Measurements from ENCODE around the gene B3GAT1. TPM values are rescaled to one million over a fixed set of nuclear protein-coding genes. Genes with fewer than 3 reads are reported as not detected.
"Not testable (repeated sequence)": the region's sequence is repeated elsewhere in the genome, so short reads cannot be mapped to it uniquely, and the experiment has no call there.

Gene B3GAT1
- total RNA-seq, 2 donors from 2014 or later = 0.16 TPM; not detected in 1

DNA sequence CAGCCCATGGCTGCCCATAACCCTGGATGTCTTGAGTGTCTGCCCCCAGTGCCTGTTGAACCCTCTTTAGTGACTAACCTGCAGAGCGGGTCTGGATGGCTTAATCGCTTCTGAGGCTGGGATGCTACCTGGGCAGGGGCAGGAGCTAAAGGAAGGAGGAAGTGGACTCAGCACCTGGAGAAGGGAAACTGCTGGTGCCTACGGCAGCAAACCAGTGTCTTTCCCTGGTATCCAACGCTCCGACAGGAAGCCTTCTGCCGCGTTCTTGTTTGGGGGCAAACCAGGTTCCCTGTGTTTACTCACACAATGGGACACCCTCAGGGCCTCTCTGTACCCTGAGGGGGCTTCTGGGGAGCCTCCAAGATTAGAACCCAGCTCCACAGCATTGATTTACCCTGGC is 38.1 kb upstream of the B3GAT1 start:
- Histone ChIP-seq H3K4me1 (no peaks in the 10 kb centered on the region), H3K27ac (no peak overlapping the region), H3K4me3 (no peak overlapping the region), H3K27me3 (no peaks in the 10 kb centered on the region), H3K36me3 (no peaks in the 10 kb centered on the region), H3K9me3 (no peaks in the 10 kb centered on the region)
- no peak for DNase-seq (ENCODE audit: low spot score)
- TF ChIP-seq, protein P1, sequence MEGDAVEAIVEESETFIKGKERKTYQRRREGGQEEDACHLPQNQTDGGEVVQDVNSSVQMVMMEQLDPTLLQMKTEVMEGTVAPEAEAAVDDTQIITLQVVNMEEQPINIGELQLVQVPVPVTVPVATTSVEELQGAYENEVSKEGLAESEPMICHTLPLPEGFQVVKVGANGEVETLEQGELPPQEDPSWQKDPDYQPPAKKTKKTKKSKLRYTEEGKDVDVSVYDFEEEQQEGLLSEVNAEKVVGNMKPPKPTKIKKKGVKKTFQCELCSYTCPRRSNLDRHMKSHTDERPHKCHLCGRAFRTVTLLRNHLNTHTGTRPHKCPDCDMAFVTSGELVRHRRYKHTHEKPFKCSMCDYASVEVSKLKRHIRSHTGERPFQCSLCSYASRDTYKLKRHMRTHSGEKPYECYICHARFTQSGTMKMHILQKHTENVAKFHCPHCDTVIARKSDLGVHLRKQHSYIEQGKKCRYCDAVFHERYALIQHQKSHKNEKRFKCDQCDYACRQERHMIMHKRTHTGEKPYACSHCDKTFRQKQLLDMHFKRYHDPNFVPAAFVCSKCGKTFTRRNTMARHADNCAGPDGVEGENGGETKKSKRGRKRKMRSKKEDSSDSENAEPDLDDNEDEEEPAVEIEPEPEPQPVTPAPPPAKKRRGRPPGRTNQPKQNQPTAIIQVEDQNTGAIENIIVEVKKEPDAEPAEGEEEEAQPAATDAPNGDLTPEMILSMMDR (IDR thresholded peaks at IDR 0.05) = no peak

DNA sequence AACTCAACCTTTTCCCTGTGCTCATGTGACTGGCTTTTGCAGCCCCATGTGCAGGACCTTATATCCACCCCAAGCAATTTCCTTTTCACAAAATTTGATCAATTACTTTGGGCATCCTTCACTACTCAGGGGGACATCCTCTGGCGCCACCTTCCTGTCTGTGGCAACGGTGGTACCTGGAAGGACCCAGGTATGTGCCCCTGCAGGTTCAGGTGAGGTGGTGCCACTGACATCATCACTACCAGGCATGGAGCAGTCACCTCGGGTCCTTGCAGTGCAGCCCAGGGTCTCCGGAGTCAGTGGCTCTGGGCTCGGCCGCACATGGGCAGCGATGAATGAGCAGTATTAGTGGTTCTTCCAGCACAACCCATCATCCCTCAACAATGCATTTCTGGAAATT is 37.7 kb upstream of the B3GAT1 start:
- no peaks in the 10 kb centered on the region for H3K9me3 ChIP-seq
- no peaks in the 10 kb centered on the region for H3K36me3 ChIP-seq
- no peaks in the 10 kb centered on the region for H3K4me1 ChIP-seq
- no peaks in the 10 kb centered on the region for H3K27me3 ChIP-seq
- DNase-seq (ENCODE audit: low spot score) = no peak
- H3K4me3 ChIP-seq = no peak overlapping the region
- H3K27ac ChIP-seq = no peak overlapping the region
- TF ChIP-seq, protein P1 (IDR thresholded peaks at IDR 0.05) = no peak

DNA sequence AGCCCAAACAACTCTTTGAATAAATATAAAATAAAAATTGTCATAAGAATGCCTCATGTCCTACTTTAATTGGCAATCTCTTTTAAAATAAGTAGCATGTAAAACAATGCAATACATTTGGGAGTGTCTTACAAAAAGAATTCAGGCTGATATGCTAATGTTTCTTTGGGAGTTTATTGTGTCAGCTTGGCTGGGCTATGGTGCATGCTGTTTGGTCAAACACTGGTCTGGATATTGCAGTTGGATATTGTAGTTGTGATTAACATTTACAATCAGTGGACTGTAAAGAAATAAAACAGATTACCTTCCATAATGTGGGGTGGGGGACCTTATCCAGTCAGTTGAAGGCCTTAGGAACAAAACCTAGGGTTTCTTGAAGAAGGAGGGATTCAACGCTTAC is 37.0 kb upstream of the B3GAT1 start:
- H3K4me3 ChIP-seq = no peak overlapping the region
- TF ChIP-seq, protein P1 (IDR thresholded peaks at IDR 0.05) = no peak
- no peaks in the 10 kb centered on the region for H3K27me3 ChIP-seq
- H3K9me3 ChIP-seq = no peaks in the 10 kb centered on the region
- H3K27ac ChIP-seq = no peak overlapping the region
- no peak for DNase-seq (ENCODE audit: low spot score)
- no peaks in the 10 kb centered on the region for H3K36me3 ChIP-seq
- no peaks in the 10 kb centered on the region for H3K4me1 ChIP-seq

DNA sequence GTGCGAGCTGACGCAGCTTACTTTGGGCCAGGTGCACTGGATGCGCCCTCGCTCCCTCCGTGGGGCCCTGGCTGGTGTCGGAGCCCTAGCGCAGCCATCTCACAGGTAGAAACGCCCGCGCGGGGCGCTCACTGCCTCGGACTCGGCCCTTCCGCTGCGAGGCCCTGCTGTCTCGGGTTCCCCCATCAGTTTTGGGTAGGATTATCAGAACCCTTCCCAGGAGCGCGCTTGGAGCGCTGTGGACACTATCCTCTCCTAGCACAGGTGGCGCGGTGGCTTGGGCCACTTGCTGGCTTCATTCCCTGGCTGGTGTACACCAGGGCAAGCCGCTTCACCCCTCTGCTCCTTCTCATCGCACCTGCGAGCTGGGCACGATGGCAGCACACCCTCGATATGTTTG is 35.7 kb upstream of the B3GAT1 start:
- H3K27ac ChIP-seq = no peak overlapping the region
- no peaks in the 10 kb centered on the region for H3K4me1 ChIP-seq
- TF ChIP-seq, protein P1 (IDR thresholded peaks at IDR 0.05) = no peak
- H3K4me3 ChIP-seq = no peak overlapping the region
- H3K27me3 ChIP-seq = no peaks in the 10 kb centered on the region
- H3K36me3 ChIP-seq = no peaks in the 10 kb centered on the region
- DNase-seq (ENCODE audit: low spot score) = no peak
- H3K9me3 ChIP-seq = no peaks in the 10 kb centered on the region

DNA sequence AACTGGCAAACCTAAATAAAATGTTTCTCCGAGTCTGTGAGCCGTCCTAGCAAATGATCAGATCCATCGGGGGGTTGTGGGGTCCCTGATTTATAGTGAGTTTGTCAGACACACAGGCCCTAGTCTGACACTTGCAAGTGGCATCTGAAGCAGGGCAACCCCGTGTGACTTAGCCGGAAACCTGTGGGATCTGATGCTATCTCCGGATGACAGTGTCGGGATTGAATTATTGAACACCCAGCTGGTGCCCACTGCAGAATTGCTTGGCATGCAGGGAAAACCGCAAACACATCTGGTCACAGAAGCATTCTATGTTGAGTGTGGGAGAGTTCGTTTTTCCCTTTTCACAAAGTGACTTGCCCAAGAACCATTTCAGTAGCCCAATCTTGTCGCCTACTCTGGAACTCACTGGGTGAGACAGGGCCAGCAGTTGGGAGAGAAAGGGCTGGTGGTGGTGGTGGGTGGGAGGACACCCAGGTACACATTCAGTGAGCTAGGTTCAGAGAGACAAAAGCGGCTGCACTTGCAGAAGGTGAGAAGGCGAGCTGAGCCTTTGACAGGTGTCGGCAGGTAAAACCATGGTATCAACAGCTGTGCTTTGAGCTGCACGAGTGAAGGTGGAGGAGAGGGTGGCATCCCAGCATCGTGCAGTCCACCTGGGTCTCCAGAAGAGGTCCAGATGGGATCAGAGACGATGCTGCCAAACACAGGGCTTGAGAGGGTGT is 33.7 kb upstream of the B3GAT1 start:
- no peaks in the 10 kb centered on the region for H3K4me1 ChIP-seq
- no peak overlapping the region for H3K4me3 ChIP-seq
- no peaks in the 10 kb centered on the region for H3K9me3 ChIP-seq
- no peaks in the 10 kb centered on the region for H3K27me3 ChIP-seq
- TF ChIP-seq, protein P1 (IDR thresholded peaks at IDR 0.05) = no peak
- no peak for DNase-seq (ENCODE audit: low spot score)
- no peak overlapping the region for H3K27ac ChIP-seq
- H3K36me3 ChIP-seq = no peaks in the 10 kb centered on the region

DNA sequence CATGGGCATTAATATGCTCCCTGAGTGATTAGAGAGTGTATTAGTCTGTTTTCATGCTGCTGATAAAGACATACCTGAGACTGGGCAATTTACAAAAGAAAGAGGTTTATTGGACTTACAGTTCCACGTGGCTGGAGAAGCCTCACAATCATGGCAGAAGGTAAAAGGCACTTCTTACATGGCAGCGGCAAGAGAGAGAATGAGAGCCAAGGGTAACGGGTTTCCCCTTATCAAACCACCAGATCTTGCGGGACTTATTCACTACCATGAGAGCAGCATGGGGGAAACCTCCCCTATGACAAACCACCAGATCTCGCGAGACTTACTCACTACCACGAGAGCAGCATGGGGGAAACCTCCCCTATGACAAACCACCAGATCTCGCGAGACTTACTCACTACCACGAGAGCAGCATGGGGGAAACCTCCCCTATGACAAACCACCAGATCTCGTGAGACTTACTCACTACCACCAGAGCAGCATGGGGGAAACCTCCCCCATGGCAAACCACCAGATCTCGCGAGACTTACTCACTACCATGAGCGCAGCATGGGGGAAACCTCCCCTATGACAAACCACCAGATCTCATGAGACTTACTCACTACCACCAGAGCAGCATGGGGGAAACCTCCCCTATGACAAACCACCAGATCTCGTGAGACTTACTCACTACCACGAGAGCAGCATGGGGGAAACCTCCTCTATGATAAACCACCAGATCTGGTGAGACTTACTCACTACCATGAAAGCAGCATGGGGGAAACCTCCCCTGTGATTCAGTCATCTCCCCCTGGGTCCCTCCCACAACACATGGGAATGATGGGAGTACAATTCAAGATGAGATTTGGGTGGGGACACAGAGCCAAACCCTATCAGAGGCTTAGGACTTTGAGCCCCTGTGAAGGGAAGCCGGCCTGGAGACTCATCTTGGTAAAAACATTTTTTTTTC is 32.4 kb upstream of the B3GAT1 start:
- DNase-seq (ENCODE audit: low spot score); H3K27me3 ChIP-seq; H3K4me1 ChIP-seq; H3K9me3 ChIP-seq; H3K36me3 ChIP-seq; H3K4me3 ChIP-seq; H3K27ac ChIP-seq: not testable (repeated sequence)

All from right atrium auricular region (tissue), 2 donors.